Caki2 (cell line): ENCODE measurements around the gene MMP3. TPM values are rescaled to one million over a fixed set of nuclear protein-coding genes. Genes with fewer than 3 reads are reported as not detected.
A peak's percentile ranks its signal among the peaks of the same experiment; 100 is the strongest.
"Not testable (repeated sequence)": the region's sequence is repeated elsewhere in the genome, so short reads cannot be mapped to it uniquely, and the experiment has no call there.

Experiments
- DNase-seq: peaks from one replicate; pipeline ENCODE4 v3.0.0-alpha.2; 2015; ENCODE audit warnings: low read depth
- in situ Hi-C: cut with HindIII; loops from 2 replicates; pipeline ENCODE4 v1.10.0; 2016; ENCODE audit warnings: low sequenced_read_pairs, low pct_unique_long_range_greater_than_20kb, mixed read lengths
- total RNA-seq: library from RNA; depleted of rRNA; stranded (reverse); fragments of >200 nt; shearing (Covaris generic); gene quantifications from 2 replicates; pipeline ENCODE4 v1.2.3, GENCODE V29; 2014; ENCODE audit warnings: low replicate concordance; rRNA removed

MMP3 gene
- total RNA-seq: not detected in 2 replicates

DNA sequence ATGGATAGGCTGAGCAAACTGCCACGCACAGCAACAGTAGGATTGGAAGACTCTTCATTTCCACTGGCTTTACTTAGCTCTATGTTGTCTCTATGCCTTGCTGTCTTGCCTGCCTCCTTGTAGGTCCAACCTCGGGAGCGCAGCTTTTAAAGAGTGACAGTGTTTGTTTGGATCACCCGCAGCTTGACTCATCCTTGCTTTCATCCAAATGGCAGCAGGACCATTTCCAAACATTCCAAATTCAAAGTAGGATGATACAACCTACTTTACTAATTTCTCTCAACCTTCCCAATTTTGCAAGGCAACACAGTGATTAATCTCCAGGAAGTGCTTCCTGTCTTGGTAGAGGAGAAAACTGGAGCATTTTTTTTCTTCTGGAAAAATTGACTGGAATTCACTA is at the start of gene MMP3:
Gene MMP3, minus strand, starts transcription at position 121 of the 400 bp plus-strand sequence. Its CDS starts 63 bp downstream, at position 58.
- in situ Hi-C loops: no loop called here
- DNase-seq: no peak

- in situ Hi-C loops: no loop called here
- no peak for DNase-seq
These were observed 48.3 kb upstream of the MMP3 start for GRCh38 chr11:102891736-102892135.

DNA sequence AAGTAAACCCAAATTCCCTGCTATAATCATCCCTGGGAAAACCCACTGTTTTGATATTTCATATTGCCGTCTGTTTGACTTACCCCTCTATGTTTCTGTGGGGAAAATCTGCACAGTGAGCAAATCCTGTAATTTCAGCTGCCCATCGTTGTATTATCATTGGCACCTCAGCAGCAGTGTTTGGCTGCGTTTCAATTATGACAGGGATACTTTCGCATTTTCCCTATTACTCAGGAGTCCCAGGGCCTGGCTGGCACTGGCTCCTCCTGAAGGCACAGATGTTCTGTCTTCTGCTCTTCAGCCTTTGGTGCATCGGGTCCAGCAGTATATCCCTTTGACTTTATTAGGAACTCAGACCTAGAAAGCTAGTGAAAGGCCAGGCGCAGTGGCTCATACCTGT is 43.6 kb upstream of the MMP3 start:
- in situ Hi-C loops: no loop called here
- DNase-seq: no peak

GRCh38 chr11:102883141-102883540 is 39.7 kb upstream of the MMP3 start:
- in situ Hi-C loops: no loop called here
- no peak for DNase-seq

DNA sequence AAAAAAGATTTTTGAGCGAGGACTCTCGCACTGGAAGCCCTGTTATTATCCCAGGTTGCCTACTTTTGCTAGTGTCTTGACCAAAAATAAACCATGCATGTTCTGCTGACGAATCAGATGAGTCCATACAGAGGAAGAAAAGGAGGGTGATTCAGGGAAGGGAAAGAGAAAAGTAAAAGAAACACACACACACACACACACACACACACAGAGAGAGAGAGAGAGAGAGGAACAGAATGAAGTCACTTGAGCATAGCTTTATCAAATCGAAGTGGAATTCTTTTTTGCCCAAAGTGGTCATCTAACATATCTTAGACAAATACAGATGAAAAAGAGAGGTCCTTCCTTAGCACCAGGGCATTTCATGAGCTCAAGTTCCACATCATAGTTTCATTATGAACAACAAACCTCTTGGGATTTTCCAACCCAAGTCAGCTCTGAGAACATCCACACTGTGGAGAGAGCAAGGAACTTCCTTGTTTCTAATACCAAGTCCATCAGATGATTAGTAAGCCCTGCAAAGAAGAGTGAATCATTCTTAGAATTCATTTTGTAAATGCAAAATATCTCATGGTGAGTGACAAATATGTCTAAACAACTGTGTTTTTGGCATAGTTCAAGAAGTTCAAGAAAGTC is 39.1 kb upstream of the MMP3 start:
- DNase-seq: peak; percentile 1
- in situ Hi-C loops: no loop called here

GRCh38 chr11:102879801-102880200 is 36.4 kb upstream of the MMP3 start:
- in situ Hi-C loops: no loop called here
- no peak for DNase-seq

- in situ Hi-C loops: no loop called here
- DNase-seq: no peak
These were observed 35.2 kb upstream of the MMP3 start for GRCh38 chr11:102878595-102878994.

- DNase-seq: no peak
- in situ Hi-C loops: no loop called here
These were observed 31.4 kb upstream of the MMP3 start, which contains the start of gene MMP12 for GRCh38 chr11:102874852-102875251. TSS of gene MMP12 (minus strand) at chr11:102874982. CDS start at chr11:102874937, 45 bp downstream.

DNA sequence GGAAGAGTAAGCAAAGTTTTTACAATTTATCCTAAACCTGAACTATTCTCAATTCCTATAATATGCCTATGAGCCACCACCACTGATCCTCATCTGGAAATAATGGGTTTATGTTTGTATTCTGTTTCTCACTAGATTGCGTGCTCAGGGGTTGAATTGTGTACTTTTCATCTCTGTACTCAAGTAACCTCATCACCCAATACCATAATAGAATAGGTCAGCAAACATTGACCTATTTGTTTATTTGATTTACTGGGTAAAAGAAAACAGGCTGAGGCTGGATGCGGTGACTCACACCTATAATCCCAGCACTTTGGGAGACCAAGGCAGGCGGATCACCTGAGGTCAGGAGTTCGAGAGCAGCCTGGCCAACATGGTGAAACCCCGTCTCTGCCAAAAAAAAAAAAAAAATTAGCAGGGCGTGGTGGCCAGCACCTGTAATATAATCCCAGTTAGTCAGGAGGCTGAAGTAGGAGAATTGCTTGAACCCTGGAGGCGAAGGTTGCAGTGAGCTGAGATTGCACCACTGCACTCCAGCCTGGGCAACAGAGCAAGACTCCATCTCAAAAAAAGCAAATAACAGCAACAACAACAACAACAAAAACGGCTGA is 26.1 kb upstream of the MMP3 start:
- in situ Hi-C loops, DNase-seq: not testable (repeated sequence)

DNA sequence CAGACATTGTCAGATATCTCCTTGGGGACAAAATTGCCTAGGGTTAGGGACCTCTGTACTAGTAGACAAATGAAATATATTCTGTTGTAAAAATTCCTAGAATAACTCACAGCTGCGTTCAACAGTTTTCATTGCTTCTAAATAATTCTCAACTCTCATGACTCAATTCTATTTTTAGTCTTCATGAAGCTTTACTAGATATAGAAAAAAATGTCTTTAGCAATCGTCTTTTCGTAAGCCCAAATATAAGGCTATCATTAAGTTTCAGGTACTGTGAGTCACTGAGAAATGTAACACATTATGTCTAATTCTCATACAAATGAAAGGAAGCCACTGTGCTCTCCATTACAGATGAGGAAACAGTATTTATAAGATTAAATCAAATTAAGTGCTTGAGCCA is 24.9 kb upstream of the MMP3 start:
- DNase-seq: no peak
- in situ Hi-C loops: no loop called here

- DNase-seq: no peak
- in situ Hi-C loops: no loop called here
These were observed 21.3 kb upstream of the MMP3 start for GRCh38 chr11:102864724-102865123.

DNA sequence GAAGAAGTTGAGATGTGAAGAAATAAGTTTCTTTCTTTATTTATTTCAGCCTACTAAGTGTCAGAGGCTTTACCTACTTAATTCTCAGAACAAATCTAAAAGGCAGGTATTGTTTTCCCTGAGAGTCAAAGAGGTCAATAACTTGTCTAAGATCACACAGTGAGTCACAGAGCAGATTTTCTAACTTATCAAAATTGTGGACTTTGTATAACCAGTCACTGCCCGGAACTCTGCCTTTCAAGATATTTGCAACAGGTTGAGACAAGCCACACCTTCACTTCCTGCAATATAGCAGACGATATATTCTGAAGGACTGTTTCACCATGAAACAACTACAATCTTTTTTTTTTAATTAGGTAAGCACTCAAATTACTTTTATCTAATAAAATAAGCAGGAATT is 10.5 kb upstream of the MMP3 start:
- no peak for DNase-seq
- in situ Hi-C loops: no loop called here

DNA sequence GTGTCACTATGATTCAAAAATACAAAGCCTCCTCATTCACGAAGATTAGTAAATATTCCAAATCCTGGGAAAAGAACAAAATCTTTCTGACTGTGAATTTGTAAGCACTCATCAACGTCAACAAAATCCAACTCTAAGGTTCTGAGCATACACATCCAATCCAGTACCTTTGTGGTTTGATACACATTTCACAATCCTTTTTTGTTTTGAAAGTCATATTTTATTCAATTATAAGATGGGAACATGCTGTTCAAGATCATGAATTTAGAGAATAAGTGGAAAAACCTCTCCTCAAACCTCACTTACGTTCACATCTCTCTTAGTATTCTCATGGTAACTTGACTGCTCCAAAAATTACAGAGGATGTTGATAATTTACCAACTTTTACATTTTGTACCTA is 9.6 kb upstream of the MMP3 start:
- no peak for DNase-seq
- in situ Hi-C loops: no loop called here

DNA sequence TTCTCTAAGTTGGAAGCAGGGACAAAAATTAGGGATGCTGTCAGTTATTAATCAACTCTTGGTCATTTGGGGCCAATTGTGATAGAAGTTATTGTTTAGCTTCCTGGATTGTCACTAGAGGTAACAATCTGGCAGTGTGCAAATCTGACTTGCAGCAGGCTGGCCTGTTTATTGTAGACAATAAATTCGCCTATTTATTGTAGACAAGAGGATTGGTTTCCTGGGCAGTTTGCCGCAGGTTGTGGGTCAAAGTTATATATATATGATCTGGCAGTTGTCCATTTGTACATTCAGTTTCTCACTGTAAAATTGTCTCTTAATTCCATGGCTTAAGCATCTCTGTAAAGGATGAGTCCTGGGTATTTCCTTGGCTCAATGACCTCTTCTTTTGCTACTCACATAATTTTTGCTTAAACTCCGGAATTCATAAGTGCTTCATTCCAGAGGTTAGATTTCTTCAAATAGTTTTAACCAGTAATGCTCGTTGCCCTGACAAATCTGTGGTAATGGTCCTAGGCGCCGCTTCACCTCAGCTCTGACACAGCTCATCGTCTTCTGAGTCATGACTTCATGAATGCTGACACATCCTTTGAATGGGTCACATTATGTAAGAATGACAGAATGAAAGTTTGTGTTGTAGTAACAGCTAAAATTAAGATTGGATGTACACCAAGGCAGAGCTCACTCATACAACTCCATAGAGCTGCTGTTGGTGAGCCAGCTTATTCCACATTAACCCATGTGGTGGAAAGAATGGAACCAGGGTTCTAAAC is 7.8 kb upstream of the MMP3 start:
- in situ Hi-C loops: no loop called here
- peak; percentile 19 for DNase-seq

GRCh38 chr11:102849311-102849710 is 5.9 kb upstream of the MMP3 start:
- in situ Hi-C loops: no loop called here
- DNase-seq: no peak

DNA sequence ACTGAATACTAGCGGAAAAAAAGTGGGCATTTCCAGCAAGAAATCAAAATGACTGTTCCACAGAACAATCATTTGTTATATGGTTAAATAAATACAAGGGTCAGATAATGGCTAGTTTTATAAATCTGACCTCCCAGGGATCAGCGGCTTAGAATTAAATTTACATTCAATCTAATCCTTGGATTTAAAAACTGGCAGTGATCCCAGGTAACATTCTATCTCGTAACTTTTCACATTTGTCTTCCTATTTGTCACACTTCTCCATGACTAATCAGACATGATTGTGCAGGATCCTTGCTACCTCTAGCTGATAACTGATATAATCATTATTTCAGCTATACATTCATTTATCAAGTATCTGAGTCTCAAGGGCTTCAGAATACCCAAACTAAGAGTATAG is 2.9 kb upstream of the MMP3 start:
- DNase-seq: no peak
- in situ Hi-C loops: no loop called here

- in situ Hi-C loops: no loop called here
- DNase-seq: no peak
These were observed 479 bp downstream of the MMP3 start for GRCh38 chr11:102842930-102843329.

GRCh38 chr11:102840018-102840417 is 3.4 kb downstream of the MMP3 start:
- DNase-seq: no peak
- in situ Hi-C loops: no loop called here

GRCh38 chr11:102837646-102838045 is 5.8 kb downstream of the MMP3 start:
- in situ Hi-C loops: no loop called here
- DNase-seq: no peak
